HG02973 (cell line): ENCODE measurements around the gene SCFD2.
"Not testable (repeated sequence)": the region's sequence is repeated elsewhere in the genome, so short reads cannot be mapped to it uniquely, and the experiment has no call there.

Experiments used
- ATAC-seq: cut with Tn5 transposase; IDR thresholded peaks from one replicate; pipeline ENCODE4 v1.9.1; 2021; ENCODE audit warnings: moderate library complexity; ENCODE audit not compliant: unreplicated experiment

The SCFD2 gene

DNA sequence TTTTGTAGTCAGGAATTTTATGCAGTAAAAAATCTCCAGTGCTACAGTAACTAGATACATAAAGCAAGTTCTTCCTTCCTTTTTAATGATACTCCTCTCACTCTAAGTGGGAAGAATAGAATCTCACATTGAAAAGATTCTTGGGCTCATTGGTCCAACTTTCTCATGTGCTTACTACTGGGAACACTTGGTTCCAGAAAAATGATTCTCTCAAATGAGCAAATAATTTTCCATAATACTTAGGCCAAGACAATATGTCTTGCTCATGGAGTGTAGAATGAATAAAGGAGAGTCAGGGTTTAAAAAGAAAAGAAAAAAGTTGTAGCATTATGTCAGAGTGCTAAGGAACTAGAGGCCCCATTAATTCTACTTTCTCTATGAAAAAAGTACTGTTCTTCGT, 306.0 kb downstream of the SCFD2 start:
- no peak for ATAC-seq

GRCh38 chr4:53059256-53059655, 306.6 kb downstream of the SCFD2 start:
- ATAC-seq: no peak

GRCh38 chr4:53057679-53058078, 308.2 kb downstream of the SCFD2 start:
- ATAC-seq: no peak

GRCh38 chr4:53057108-53057507, 308.8 kb downstream of the SCFD2 start:
- ATAC-seq: not testable (repeated sequence)

DNA sequence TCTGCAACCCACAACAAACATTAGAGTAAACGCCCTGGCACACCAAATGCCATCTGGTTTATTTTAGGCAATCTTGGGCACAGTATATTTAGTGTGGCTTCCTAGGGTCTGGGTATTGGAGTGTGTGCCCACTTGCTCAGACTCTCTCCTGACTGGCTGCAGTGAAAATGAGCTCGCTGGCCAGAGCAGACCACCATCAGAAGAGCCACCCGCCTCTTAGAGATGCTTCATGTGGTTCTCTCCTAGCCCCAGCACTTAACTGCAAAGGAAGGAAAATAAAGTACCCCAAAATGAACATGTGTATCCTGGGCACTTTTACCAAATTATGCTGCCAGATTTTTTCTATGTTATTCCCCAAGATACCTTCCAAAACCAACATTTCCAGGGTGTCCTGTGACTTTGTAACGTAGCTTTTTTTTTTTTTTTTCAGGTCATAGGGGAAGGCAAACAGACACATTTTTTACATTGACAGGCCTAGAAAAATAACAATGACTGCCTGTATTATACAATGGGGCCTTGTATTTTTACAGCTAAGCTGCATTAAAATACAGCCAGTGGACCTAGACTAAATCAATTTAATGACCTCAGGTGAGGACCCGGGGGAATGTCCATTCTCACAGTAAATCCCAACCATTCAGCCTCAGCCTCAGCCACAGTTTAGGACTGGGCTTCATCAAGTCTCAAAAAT, 310.0 kb downstream of the SCFD2 start:
- no peak for ATAC-seq

GRCh38 chr4:53055274-53055673, 310.6 kb downstream of the SCFD2 start:
- ATAC-seq: no peak

DNA sequence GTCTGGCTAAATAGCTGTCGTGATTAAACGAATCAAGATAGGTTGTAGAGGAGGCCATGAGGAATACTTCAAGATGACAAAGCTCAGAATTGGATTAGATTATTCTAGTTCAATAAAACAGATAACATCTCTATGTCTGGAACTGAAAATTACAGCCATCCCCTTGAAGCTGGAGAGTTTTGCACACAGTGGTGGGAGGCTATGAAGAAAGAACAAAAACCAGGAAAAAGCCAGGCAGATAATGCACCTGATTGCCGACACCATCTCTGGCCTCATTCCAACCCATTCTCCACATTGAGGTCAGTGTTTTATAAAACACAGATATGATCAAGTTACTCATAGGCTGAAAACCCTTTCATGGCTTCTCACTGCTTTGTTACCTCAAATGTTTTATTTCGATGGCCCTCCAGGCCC, 315.5 kb downstream of the SCFD2 start:
- no peak for ATAC-seq

- no peak for ATAC-seq
Measured at GRCh38 chr4:53049528-53049927, 316.3 kb downstream of the SCFD2 start.

DNA sequence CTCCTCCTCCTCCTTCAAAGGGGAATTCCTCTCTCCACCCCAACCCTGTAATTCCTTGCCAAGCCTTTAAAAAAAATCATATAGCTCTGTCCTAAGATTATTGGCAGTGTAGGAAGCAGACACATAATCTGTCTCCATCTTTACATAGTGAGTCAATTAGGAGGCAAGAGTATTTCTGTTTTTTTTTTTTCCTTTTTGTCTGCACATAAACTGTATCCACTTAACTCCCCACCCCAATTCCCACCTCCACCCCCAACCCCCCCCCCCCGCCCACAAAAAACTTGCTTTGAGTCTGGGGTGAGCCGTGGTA, 321.3 kb downstream of the SCFD2 start:
- no peak for ATAC-seq

DNA sequence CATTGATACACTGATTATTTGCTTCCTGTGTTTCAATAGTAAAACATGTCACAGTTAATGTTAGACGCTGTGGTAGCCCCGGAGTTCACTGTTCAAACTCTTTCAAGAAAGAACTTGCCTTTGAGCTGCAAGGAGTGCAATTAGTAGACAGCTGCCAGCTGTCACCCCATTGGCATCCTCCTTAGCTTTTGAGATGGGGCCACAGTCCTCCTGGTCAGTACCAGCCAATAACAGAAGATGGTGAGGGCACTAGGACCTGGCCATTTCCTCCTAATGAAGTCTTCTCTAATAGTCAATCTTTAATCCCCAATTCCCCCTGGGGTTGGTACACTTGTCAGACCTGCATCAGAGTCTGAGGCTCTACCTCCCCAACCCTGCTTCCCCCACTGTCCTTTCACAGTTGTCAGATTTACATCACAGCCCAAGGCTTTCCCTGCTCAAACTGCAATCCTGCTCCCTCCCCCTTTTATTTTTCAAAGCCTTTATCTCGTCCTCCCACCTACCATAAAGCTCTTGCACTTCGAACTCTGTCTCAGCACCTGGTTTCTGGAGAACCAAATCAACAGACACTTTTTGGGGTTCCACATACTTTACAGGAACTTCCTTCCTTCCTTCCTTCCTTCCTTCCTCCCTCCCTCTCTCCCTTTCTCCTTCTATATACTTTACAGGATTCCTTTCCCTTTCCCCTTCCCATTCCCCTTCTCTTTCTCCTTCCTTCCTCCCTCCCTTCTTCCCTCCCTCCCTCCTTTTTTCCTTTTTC, 321.8 kb downstream of the SCFD2 start:
- no peak for ATAC-seq

GRCh38 chr4:53043055-53043454, 322.8 kb downstream of the SCFD2 start:
- ATAC-seq: no peak

- no peak for ATAC-seq
Measured at GRCh38 chr4:53040851-53041250, 325.0 kb downstream of the SCFD2 start.

DNA sequence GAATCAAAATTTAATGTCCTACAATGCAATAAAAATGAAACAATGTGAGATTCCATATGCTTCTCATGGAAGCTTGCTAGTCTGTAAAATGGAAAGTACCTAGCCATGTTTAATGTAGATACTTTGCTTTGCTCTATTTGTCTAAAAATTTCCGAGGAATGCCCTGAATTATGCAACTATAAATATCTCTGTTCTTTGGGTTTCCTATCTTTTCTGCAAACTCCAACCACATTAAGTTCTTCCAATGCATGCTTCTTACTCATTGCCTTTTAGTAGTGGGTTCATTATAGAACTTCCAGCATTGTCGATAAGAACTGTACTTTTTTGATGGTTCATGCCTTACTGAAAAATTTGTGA, 325.4 kb downstream of the SCFD2 start:
- no peak for ATAC-seq

DNA sequence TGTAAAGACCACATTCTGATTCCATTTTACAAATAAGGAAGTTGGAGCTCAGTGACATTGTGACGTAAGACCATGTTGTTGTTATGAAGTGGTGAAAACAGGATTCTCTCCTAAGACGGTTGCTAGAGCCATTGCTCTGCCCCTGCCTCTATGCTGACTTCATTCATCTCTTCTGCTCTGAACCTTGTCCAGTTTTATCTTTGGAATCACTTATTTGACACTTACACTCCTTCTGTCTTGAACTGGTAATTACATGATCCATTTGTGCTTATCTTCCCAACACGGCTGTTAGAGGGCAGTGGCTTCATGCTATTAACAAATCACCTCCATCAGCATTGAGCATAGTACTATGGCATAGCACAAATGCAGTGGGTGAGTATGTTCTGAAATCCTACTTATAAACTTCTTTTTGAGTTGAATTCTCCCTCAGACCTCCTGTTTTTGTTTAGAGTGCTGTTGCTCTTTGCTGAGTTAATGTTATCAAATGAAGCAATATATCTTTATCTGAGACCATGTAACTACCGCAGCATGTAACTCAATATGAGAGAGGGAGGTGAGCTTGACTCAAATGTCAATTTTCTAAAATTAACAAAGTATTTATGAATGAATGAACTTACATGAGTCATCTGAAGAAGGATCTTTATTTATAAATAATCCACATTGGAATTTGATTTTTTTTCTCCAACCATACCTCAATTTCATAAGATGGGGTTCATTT, 326.0 kb downstream of the SCFD2 start:
- no peak for ATAC-seq

DNA sequence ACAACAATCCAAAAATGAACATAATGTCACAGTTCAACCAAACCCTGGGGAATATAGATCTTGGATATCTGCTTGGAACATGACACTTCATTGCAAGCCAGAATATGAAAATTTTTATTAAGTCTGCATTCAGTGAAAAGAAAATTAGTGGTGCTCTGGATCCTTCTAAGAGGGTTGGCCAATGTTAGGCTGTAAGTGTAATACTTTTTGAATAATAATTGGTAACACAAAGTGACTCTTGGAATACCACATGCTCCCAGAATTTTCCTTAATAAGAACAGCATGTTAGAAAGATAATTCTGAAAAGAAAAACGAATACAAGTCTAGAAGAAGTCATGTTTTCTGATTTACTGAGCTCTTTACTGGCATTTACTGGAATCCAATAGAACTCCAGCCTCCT, 328.0 kb downstream of the SCFD2 start:
- no peak for ATAC-seq

- not testable (repeated sequence) for ATAC-seq
Measured at GRCh38 chr4:53032908-53033307, 333.0 kb downstream of the SCFD2 start.

DNA sequence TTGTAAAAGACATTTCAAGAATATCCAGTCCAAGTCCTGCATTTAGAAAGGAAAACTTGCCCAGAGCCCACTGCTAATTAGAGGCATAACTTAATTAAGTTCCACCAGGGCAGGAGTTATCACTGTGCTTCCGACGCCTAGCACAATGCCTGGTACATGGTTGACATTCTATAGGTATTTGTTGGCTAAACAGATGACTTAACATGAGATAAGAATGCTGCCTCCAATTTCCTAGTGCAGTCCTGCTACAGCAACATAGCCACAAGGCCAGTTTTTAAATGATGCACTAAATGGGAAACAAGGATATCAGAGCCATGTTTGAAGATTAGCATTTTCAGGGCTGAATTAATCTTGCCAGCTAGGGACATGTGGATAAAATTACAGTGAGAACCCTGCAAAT, 339.6 kb downstream of the SCFD2 start:
- ATAC-seq: no peak

GRCh38 chr4:53023677-53024299, 342.1 kb downstream of the SCFD2 start:
- peak; percentile 50 for ATAC-seq

GRCh38 chr4:53022513-53023100, 343.3 kb downstream of the SCFD2 start:
- no peak for ATAC-seq

DNA sequence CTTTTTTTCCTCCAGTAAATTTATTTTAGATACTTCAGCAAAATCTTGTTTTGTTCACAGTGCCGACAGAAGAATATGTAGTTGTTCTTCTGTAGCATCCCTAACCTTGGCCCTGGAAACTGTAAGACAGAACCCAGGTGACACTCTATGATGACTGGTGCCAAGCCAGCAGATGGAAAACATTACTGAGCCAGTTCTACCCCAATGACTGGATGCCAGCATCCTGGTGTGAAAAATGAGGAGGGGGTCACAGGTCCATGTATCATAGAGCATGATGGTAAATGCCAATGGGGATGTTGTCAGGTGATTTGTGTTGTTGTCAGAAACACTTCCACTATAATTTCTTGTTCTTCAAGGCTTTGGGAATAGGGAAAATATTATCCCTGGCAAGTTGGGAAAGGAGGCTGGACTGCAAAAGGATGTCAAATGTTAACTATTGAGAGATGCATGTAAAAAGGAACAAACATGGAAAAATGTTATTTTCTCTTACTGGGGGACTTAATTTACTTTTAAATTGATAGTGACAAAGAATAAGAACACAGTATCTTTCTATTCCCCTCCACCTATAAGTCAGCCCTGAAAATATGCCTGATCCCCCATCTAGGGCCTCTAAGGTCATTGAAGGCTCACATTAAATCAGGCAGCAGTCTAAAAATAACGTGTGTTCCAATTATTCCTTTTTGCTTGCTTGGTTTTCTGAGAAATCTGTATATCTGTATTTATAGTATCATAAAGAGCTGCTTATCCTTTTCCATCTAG, 343.9 kb downstream of the SCFD2 start:
- no peak for ATAC-seq
